Hepatocyte (in vitro differentiated cells): Measurements from ENCODE around the gene PWP2.

ENCODE experiments used
- EZH2 ChIP-seq: fragments of 200-600 bp; sonication (generic); IDR thresholded peaks from 2 replicates; pipeline ENCODE4 v1.6.1; 2016; ENCODE audit warnings: antibody characterized with exemption, mild to moderate bottlenecking, borderline replicate concordance
- EZH2phosphoT487 ChIP-seq: fragments of 200-600 bp; sonication (generic); IDR thresholded peaks from one replicate; pipeline ENCODE4 v1.6.1; 2018; ENCODE audit warnings: antibody characterized with exemption, mild to moderate bottlenecking, low read depth, moderate library complexity; ENCODE audit not compliant: unreplicated experiment, severe bottlenecking
- TF ChIP-seq, protein P1 (sequence below): fragments of 200-600 bp; sonication (generic); IDR thresholded peaks from 2 replicates; pipeline ENCODE4 v1.5.1; 2016; ENCODE audit warnings: antibody characterized with exemption, mild to moderate bottlenecking; ENCODE audit not compliant: poor library complexity

DNA sequence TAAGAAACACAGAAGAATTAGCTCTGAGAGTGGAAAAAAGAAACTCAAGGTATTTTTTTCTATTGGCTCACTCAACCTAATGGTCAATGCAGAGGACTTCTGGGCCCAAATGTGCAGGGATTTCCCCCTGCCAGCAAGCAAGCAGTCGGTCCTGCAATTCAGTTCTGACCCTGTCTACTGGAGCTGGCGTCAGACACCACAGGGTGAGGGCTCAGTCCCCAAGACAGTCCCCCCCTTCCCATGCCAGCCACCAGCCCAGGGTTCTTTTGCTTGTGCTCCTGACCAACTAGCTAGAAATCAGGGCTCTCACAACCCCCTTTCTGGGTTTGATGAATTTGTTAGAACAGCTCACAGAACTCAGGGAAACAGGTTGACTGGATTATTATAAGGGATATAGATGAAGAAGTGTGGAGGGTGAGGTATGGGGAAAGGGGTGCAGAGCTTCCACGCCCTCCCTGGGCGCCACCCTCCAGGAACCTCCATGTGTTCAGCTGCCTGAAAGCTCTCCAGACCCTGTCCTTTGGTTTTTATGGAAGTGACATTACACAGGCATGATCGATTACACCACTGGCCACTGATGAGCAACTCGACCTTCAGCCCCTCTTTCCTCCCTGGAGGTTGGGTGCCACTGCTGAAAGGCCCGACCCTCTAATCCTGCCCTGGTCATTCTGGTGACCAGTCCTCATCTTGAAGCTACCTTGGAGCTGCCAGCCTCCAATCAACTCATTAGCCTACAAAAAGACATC is 22.5 kb upstream of the PWP2 start:
- TF ChIP-seq, protein P1, sequence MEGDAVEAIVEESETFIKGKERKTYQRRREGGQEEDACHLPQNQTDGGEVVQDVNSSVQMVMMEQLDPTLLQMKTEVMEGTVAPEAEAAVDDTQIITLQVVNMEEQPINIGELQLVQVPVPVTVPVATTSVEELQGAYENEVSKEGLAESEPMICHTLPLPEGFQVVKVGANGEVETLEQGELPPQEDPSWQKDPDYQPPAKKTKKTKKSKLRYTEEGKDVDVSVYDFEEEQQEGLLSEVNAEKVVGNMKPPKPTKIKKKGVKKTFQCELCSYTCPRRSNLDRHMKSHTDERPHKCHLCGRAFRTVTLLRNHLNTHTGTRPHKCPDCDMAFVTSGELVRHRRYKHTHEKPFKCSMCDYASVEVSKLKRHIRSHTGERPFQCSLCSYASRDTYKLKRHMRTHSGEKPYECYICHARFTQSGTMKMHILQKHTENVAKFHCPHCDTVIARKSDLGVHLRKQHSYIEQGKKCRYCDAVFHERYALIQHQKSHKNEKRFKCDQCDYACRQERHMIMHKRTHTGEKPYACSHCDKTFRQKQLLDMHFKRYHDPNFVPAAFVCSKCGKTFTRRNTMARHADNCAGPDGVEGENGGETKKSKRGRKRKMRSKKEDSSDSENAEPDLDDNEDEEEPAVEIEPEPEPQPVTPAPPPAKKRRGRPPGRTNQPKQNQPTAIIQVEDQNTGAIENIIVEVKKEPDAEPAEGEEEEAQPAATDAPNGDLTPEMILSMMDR, result no peak
- TF ChIP-seq EZH2, result no peak
- TF ChIP-seq EZH2phosphoT487, result no peak
